ENCODE data around the gene VSIG10. TPM values are rescaled to one million over a fixed set of nuclear protein-coding genes. Genes with fewer than 3 reads are reported as not detected.

The VSIG10 gene
- total RNA-seq, 1 experiment from 2014 or later = 97.4 TPM

- peak within 1 kb of the TSS; percentile 99 for H3K4me2 ChIP-seq (ENCODE audit: insufficient read depth, insufficient read length, low read length)
- H3K4me1 Mint-ChIP-seq = peaks cover 37 to 39% of the 10 kb centered on the region in 2 experiments
- H4K8ac ChIP-seq (replicated peaks; ENCODE audit: insufficient read length, low read depth, low read length) = no peak within 1 kb of the TSS
- peak within 1 kb of the TSS; percentile 89 to 98 (median 96) for H3K27ac Mint-ChIP-seq
- H3K27me3 Mint-ChIP-seq (ENCODE audit: low read depth) = no peaks in the 10 kb centered on the region
- no peaks in the 10 kb centered on the region for H4K20me1 ChIP-seq (ENCODE audit: control insufficient read depth, insufficient read depth, insufficient read length)
- H3K4ac ChIP-seq (ENCODE audit: low read depth, low read length) = no peak within 1 kb of the TSS; the same call in 1 of the 2 replicates
- no peak within 1 kb of the TSS for H2AK5ac ChIP-seq (ENCODE audit: insufficient read length, low read length)
- TF ChIP-seq CTCF (conservative IDR thresholded peaks at IDR 0.05) = no peak
- DNase-seq = peak; percentile 59
- peaks cover 3% of the 10 kb centered on the region; the same call in 1 of the 2 replicates for H3K4me1 ChIP-seq (ENCODE audit: insufficient read depth, low read length)
- no peak within 1 kb of the TSS for H2BK20ac ChIP-seq (ENCODE audit: low read depth, low read length, poor library complexity, severe bottlenecking)
- no peak within 1 kb of the TSS for H2AFZ ChIP-seq (ENCODE audit: low read length)
- peak within 1 kb of the TSS; percentile 38 for H3K27ac ChIP-seq (ENCODE audit: insufficient read length, low read depth, low read length)
- H3K14ac ChIP-seq (ENCODE audit: insufficient read depth, low read length) = peak within 1 kb of the TSS; percentile 80
- no peak within 1 kb of the TSS for H3K56ac ChIP-seq (ENCODE audit: insufficient read length, low read depth, low read length)
- no peaks in the 10 kb centered on the region for H3K27me3 ChIP-seq (ENCODE audit: insufficient read depth, low read length)
- H2BK15ac ChIP-seq (ENCODE audit: low read depth, low read length) = no peak within 1 kb of the TSS
- peaks cover 24% of the 10 kb centered on the region for H3K23me2 ChIP-seq (ENCODE audit: insufficient read length, low read depth, low read length, poor library complexity, severe bottlenecking)
- peak within 1 kb of the TSS; percentile 87 for H3K9ac ChIP-seq (ENCODE audit: extremely low read depth, insufficient read length, low read length)
- H3K79me2 ChIP-seq (ENCODE audit: insufficient read depth, low read length) = peaks cover 2% of the 10 kb centered on the region; the same call in 1 of the 2 replicates
- H4K91ac ChIP-seq (ENCODE audit: insufficient read length, low read depth, low read length) = no peak within 1 kb of the TSS
- H3K79me1 ChIP-seq (ENCODE audit: insufficient read depth, low read depth, low read length, poor library complexity, severe bottlenecking) = no peaks in the 10 kb centered on the region
- peak within 1 kb of the TSS; percentile 80 to 90 for H3K4me3 Mint-ChIP-seq
- no peak within 1 kb of the TSS for H2BK12ac ChIP-seq (ENCODE audit: insufficient read length, low read depth, low read length)
- WGBS (ENCODE audit: extremely low coverage, insufficient read length, low lambda C conversion rate) = no CpG with 5 or more reads among the region's 76 CpGs
- no peak within 1 kb of the TSS for H4K5ac ChIP-seq (ENCODE audit: insufficient read length, low read depth, low read length)
- peak within 1 kb of the TSS; percentile 68 for H3K18ac ChIP-seq (ENCODE audit: insufficient read length, low read depth, low read length)
- peaks cover 1 to 13% (median 10%) of the 10 kb centered on the region in 3 experiments; a peak in 5 of 7 replicates for H3K36me3 Mint-ChIP-seq (ENCODE audit: insufficient read depth in 1 of 3, low read depth in 3 of 3)
- no peak within 1 kb of the TSS for H2BK5ac ChIP-seq (ENCODE audit: insufficient read length, low read length)
- H2BK120ac ChIP-seq (ENCODE audit: low read depth, low read length, poor library complexity, severe bottlenecking) = peak within 1 kb of the TSS; percentile 53
- H3T11ph ChIP-seq (ENCODE audit: low read length) = no peak within 1 kb of the TSS
- H3K23ac ChIP-seq (ENCODE audit: insufficient read length, low read depth, low read length) = no peak within 1 kb of the TSS
- no peaks in the 10 kb centered on the region for H3K9me3 ChIP-seq (ENCODE audit: control insufficient read depth, low read depth, low read length)
- H3K9me3 Mint-ChIP-seq = no peaks in the 10 kb centered on the region
Measured at GRCh38 chr12:118061011-118061872, 42.6 kb downstream of the VSIG10 start, which contains the start of gene WSB2. Gene WSB2 (minus strand): TSS chr12:118061179. CDS start chr12:118061048, 131 bp downstream.

Measured in H9 (cell line).